Coronary artery (tissue), 2 donors: Measurements from ENCODE around the gene COMP.
A peak's percentile ranks its signal among the peaks of the same experiment; 100 is the strongest.

Source experiments
- DNase-seq: peaks from one replicate; pipeline ENCODE4 v3.0.0-alpha.2; 2017; ENCODE audit warnings: low spot score
- H3K27ac ChIP-seq, 2 donors: fragments of 200-600 bp; sonication (generic); one replicate each; pipeline ENCODE4 v1.5.1; 2016 to 2019
- H3K4me3 ChIP-seq: fragments of 200-600 bp; sonication (generic); 2 replicates; pipeline ENCODE4 v1.5.1; 2016; ENCODE audit warnings: mild to moderate bottlenecking, moderate library complexity
- CTCF ChIP-seq: fragments of 200-600 bp; sonication (generic); IDR thresholded peaks from one replicate; pipeline ENCODE4 v1.5.1; 2019; ENCODE audit warnings: antibody characterized with exemption

The COMP gene

DNA sequence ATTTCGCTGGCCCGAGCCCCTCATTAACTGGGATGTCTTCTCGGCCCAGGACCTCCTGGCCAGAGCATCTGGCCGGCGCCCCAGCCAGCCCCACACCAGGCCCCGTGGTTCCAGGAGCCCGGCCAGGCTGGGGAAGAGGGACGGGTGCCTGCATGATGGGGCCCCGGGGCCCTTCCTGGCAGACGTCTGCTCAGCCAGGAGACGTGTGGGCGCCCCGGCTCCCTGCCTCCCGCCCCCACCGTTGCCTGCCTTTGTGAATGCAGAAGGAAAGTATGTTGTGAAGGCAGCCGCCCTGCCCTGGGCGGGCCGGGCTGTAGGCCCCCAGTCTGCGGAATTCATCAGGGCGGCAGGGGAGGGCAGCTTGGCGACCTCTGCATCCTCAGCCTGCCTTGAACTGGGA is 4.4 kb upstream of the COMP start:
- no peak for TF ChIP-seq CTCF
- DNase-seq, result no peak
- H3K27ac ChIP-seq, result no peak overlapping the region
- no peak overlapping the region for H3K4me3 ChIP-seq

- Histone ChIP-seq H3K27ac (no peak overlapping the region), H3K4me3 (no peak overlapping the region)
- no peak for DNase-seq
- no peak for TF ChIP-seq CTCF
Measured at GRCh38 chr19:18794692-18795091, 3.6 kb upstream of the COMP start.

- DNase-seq, result no peak
- no peak for TF ChIP-seq CTCF
- Histone ChIP-seq H3K4me3 (no peak overlapping the region), H3K27ac (no peak overlapping the region)
Measured at GRCh38 chr19:18794029-18794313, 2.9 kb upstream of the COMP start.

DNA sequence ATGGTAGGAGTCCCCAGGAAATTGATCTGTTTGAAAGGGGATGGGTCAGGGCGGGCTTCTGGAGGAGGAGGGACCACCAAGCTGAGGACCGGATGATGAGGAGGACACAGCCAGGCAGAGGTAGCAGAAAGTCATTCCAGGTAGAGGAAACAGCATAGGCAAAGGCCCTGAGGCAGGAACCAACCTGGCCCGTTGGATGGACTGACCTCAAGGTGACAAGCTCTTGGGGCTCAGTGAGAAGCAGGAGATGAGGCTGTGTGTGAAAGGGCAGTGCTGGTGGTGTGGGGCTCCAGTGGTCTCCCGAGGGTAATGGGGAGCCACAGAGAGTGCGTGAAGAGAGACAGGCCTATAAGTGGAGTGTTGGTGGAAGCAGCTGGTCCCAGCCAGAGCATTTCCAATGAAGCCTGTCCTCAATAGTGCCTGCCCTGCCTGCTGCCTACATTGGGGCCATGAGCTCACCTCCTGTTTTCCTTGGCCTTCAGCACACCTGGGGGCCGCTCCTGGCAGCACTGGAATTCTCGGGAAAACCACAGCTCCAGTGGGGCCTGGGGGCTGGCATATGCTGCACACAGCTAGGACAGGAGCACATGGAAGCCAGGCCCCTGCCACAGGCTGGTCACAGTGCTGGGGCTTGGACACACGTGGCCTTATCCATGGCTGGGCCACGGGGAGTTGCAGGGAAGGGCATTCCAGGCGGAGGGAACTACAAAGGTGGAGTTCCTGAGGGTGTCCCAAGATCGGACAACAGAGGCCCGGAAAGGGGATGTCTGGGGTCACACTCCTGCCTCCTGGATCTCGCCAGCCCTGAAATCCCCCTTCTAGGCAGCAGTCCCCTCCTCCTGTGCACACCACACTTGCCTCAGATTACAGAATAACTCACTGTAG is 2.3 kb upstream of the COMP start:
- no peak overlapping the region for H3K27ac ChIP-seq
- TF ChIP-seq CTCF, result no peak
- H3K4me3 ChIP-seq, result no peak overlapping the region
- DNase-seq, result no peak

GRCh38 chr19:18792661-18793060 is 1.6 kb upstream of the COMP start:
- TF ChIP-seq CTCF, result no peak

DNA sequence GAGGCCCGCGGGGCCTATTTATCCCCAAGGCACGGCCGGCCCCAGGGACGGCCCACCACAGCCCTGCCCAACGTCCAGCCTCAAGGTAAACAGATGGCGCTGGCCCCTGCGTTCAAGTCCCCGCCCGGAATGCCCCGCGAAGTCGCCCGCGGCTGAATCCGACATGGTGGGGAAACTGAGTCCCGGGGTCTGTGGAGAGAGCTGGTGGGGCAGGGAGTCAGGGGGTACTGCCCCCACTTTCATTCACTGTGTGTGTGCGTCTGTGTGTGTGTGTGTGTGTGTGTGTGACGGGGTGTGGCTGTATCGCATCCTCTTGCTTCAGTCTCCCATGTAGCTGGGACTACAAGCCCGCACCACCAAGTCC is 192 bp upstream of the COMP start:
- TF ChIP-seq CTCF, result no peak
- DNase-seq, result no peak
- no peak overlapping the region for H3K27ac ChIP-seq
- H3K4me3 ChIP-seq, result peak overlapping the region; percentile 70

More at GRCh38 chr19:18792661-18793060, 1.6 kb upstream of the COMP start:
- Histone ChIP-seq H3K4me3 (no peak overlapping the region), H3K27ac (no peak overlapping the region)
- no peak for DNase-seq

DNA sequence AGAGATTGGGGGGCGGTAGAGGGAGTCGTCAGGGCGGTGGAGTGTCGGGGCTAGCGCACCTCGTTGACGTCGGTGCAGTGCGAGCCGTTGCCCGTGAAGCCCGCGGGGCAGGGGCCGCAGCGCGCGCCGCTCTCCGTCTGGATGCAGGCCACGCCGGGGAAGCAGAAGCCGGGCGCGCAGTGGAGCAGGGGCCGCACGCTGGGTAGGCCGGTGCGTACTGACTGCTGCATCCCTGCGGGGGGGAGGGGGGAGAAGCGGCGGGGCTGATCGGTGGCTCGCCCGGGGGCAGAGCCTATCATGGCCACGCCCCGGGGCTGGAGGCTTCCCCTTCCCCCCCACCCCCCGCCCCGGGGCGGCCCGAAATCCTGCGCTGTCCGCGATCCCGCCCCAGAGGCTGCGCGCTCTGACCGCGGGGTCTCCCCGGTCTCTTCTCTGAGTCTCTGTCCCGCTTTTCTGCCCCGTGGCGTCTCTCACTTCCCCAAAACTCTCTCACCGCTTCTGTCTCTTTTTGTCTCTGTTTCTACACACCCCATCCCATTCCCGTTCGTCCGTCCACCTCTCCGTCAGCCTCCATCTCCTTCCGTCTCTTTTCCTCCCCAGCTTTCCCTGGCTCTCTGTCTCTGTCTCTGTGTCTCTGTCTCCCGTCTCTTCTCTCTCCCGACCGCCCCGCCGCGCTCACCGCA is 1.1 kb downstream of the COMP start:
- peak overlapping the region; percentile 70 for H3K4me3 ChIP-seq
- DNase-seq, result no peak
- TF ChIP-seq CTCF, result no peak
- H3K27ac ChIP-seq, result peak overlapping the region in 1 of 2 donors; percentile 28
